SU-DHL-6 (cell line): ENCODE measurements around the gene CNN2.

Experiments
- EZH2phosphoT487 ChIP-seq: fragments of 200-600 bp; sonication (generic), shearing (Covaris generic); conservative IDR thresholded peaks from 2 replicates; pipeline ENCODE4 v1.6.1; 2018; ENCODE audit warnings: mild to moderate bottlenecking, antibody characterized with exemption, low read length, moderate library complexity, mixed read lengths
- TF ChIP-seq, protein P1 (sequence below): fragments of 200-600 bp; sonication (generic); IDR thresholded peaks from one replicate; pipeline ENCODE4 v1.5.1; 2017; ENCODE audit warnings: antibody characterized with exemption, mild to moderate bottlenecking, low read length, moderate library complexity; ENCODE audit not compliant: insufficient read depth, poor library complexity, severe bottlenecking

- no peak for TF ChIP-seq EZH2phosphoT487
- TF ChIP-seq, protein P1, sequence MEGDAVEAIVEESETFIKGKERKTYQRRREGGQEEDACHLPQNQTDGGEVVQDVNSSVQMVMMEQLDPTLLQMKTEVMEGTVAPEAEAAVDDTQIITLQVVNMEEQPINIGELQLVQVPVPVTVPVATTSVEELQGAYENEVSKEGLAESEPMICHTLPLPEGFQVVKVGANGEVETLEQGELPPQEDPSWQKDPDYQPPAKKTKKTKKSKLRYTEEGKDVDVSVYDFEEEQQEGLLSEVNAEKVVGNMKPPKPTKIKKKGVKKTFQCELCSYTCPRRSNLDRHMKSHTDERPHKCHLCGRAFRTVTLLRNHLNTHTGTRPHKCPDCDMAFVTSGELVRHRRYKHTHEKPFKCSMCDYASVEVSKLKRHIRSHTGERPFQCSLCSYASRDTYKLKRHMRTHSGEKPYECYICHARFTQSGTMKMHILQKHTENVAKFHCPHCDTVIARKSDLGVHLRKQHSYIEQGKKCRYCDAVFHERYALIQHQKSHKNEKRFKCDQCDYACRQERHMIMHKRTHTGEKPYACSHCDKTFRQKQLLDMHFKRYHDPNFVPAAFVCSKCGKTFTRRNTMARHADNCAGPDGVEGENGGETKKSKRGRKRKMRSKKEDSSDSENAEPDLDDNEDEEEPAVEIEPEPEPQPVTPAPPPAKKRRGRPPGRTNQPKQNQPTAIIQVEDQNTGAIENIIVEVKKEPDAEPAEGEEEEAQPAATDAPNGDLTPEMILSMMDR: no peak
Measured at GRCh38 chr19:1046117-1046626, 19.8 kb downstream of the CNN2 start.
